GM18873 (cell line): ENCODE measurements around the gene ZNF618.

Experiments
- ATAC-seq: cut with Tn5 transposase; IDR thresholded peaks from one replicate; pipeline ENCODE4 v1.9.1; 2021; ENCODE audit warnings: mild to moderate bottlenecking, moderate library complexity, moderate number of reproducible peaks; ENCODE audit not compliant: unreplicated experiment, low FRiP score

The ZNF618 gene

DNA sequence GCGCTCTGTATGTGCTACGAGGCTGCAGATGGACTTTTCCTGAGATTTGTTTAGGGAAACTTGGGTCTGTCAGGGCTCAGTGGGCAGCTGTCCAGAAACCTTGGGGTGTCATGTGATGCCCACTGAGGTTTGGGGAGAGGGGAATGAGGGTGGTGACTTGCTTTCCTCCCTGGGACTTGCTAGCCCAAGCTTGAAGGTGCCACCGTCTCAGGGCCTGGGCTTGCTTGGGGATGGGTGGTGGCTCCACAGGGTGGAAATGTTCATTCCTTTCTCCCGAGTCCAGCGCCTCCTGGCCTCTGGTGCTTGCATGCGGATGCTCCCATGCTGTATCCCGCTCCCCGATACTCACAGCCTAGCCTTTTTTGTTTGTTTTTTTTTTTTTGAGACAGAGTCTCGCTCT lies 33.3 kb downstream of the ZNF618 start:
- ATAC-seq, result no peak

DNA sequence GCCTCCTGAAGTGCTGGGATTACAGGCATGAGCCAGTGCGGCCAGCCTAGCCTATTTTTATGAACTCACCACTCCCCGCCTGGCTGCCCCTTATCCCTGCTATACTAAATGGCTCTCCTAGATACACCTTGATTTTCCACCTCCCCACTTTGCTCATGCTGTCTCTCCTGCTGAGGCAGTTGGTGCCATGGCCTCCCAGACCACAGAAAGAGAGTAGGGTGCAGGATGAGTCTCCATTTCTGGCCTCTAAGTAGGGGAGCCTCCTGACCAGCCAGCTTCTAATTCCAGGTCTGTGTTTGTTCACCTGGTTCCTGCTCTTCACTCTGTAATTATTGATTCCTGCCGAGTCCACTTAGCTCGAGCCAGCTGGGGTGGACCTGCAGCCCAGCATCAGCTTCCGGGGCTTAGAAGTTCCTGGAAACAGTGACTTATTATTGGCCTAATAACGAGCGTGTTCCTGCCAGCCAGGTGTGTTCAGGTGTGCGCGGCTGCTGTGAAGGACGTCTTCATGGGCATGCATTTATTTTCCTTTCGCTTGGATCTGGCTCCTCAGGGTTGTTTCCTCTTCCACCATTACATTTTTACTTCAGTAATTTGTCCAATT lies 34.0 kb downstream of the ZNF618 start:
- ATAC-seq, result no peak

- no peak for ATAC-seq
Measured at GRCh38 chr9:113911850-113912557, 35.9 kb downstream of the ZNF618 start.

DNA sequence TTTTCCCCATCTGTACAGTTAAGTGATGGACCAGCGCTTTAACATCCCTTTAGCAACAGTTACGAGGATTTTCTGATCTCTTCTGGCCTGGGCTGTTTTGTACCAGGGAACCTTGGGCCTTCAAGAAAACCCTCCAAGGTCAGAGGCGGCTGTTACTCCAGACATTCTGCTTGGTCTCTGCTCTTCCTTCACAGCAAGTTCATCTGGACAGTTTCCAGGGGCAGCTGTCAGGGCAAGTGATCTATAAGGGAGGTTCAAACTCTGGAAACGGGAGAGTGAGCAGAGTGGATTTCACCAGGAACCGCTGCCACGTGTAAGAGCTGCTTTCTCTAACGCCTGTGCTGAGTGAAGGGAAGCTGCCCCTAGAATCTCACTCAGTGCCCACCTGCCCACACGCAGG lies 36.7 kb downstream of the ZNF618 start:
- ATAC-seq, result no peak

DNA sequence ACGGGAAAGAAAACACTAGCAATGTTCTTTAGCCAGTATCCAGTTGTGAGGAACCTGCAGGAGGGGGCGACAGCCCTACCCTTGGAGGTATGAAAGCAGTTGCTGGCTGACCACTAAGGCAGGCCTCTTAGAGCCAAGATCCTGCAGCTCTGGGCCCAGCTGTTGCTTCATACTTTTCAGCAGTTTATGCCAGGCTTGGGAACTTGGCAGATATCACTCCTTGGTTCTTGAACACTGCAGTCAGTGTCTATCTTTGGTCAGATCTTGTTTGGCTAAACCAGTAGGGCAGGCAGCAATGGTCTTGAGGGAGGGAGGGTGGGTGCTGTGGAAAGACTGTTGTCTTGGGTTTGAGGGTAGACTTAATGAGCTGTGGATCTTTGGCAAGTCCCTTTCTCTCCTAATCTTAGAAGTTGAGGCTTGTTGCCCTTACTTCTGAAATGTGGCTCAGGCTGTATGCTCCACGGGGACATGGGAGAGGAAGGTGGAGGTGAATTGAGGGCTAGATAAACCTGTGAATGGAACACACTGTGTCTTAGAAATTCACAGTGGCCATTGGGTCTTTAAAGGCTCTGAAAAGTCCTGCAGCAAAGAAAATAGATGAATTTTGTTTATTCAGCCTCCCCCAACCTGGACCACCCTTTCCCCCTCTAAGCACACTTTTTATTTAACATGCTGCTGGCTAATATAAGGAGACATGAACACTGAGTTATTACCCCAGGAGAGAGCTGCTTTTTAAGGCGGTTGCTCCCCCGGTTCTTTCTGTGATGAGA lies 37.5 kb downstream of the ZNF618 start:
- no peak for ATAC-seq

- no peak for ATAC-seq
Measured at GRCh38 chr9:113914517-113914916, 38.4 kb downstream of the ZNF618 start.

- ATAC-seq, result no peak
Measured at GRCh38 chr9:113915817-113916434, 39.8 kb downstream of the ZNF618 start.

DNA sequence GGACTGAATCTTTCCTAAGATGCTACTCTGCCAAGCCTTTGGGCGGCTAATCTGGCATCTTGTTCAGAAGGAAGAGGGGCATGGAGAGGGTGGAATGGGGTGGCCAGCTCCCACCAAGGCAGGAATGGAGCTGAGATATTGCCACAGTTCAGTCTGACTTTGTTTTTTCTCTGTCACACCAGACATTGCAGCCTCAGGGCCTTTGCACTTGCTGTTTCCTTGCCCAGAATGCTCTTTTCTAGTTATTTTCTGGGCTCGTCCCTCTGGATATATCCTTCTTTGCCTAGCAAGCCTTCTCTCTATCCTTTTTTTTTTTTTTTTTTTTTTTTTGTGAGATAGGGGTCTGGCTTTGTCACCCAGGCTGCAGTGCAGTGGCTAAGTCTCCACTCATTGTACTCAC lies 40.8 kb downstream of the ZNF618 start:
- no peak for ATAC-seq

DNA sequence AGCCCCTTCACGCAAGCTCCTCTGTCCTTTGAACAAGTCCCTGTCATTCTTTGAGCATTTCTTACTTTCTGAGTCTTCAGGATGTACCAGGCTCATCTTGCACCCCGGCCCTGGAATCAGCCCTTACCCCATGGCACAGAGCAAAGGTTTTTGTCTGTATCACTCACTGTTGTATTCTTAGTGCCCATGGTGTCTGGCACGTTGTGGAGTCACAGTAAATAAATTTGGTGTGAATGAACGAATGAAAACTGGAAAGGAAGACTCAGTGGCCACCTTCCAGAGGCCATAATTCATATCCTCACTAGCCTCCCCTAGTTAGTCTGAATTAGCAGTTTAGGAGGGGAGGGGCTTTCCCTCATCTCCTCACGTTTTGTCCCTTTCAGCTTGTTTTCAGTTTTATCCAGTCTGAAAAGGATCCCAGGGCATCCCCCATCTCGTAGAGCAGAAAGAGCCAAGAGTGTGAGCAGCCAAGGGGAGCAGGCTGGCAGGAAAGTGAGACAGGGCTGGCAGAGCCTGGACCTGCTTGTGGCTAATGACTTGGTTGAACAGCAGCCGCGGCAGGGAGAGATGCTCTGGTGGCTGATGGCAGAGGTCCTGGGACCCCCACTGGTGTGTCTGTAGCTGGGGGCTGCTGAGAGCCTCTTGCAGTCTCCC lies 42.7 kb downstream of the ZNF618 start:
- no peak for ATAC-seq

DNA sequence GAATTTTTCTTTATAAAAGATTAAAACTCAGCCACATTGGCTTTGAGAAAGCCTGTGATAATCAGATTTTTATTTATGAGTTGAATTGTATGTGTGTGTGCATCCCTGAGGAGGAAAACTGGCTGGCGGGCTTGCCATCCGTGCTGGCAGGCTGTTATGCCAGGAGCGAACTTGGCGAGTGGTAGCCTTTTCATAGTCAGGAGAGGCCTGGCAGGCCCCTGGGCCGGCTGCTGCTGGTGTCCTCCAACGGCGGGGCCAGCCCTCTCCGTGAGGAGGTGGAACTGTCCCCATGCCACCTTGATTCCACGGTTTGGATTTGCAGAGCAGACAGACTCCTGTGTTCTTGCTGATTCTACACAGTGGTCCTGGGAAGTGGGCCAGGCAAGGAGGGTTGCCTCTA lies 43.3 kb downstream of the ZNF618 start:
- no peak for ATAC-seq

DNA sequence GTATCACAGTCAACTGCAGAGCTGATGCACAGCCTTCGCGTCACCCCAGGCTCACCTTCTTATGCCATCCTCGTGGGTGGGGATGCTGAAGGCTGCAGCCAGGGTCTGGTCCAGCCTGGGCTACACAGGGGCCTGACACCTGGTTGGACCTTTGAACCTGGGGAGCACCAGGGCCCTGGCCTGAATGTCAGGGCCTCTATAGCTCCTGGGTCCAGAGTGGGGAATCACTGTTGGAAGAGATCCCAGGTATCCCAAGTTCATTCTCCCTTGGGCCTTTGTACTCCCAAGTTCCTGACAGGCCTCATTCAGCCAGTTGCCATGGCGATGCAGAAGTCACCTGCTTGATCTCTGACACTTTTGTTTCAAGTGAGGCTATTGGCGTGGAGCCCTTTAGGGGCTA lies 43.8 kb downstream of the ZNF618 start:
- ATAC-seq, result no peak

DNA sequence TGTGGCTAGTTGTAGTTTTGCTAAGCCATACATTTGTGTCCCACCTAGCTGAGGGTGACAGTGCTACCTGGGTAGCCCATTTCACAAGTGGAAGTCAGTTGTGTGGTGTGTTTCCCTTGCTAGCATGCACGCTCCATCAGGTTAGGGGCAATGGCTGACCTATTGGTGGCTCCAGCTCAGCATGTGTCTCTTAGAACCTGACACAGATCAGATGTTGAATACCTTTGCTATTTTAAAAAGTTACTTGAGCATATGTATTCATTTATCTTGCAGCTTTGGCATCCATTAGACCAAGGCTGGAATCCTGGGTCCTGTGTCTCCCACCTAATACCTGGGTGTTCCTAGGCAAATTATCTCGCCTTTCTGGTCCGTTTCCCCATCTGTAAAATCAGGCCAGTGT lies 44.8 kb downstream of the ZNF618 start:
- ATAC-seq, result no peak

DNA sequence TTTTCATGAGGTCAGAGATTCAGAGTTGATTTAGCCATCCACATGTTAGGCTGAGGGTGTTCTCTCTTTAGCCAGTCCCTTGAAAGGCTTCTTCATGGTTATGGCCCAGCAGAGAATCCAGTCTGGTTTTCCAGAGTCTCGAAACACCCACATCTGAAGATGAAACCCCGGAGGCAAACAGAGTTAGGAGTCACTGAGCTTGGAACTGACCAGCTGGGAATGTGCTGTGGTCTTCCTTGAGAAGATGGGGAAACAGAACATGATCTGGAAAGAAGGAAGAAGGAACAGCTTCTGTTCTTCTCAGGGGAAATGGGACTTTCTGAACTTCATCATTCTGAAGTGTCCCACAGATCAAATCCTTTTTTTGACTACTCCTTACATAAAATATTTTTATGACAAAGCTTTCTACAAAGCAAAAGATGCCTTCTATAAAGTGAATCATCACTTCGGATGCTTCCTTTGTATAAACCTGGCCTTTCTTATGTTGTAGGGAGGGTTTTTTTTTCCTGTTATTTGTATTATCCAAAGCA lies 45.4 kb downstream of the ZNF618 start:
- no peak for ATAC-seq

GRCh38 chr9:113922160-113922559 lies 46.1 kb downstream of the ZNF618 start:
- ATAC-seq, result no peak

GRCh38 chr9:113926211-113926610 lies 50.1 kb downstream of the ZNF618 start:
- ATAC-seq, result no peak

GRCh38 chr9:113927277-113927676 lies 51.2 kb downstream of the ZNF618 start:
- ATAC-seq, result no peak

DNA sequence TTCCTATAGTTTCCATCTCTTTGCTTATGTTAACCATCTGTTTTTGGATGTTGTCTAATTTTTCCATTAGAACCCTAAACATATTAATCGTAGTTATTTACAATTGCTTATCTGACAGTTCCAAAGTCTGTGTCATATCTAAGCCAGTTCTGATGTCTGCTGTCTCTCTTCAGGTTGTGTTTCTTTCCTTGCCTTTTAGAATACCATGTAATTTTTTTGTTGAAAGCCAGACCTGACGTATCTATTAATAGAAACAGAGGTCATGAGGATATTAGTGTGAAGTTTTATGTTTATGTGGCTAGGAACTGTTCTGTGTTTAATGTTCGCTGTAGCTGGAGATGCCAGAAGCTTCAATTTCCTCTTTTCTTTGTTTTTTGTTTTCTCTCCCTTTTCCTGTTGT lies 52.2 kb downstream of the ZNF618 start:
- ATAC-seq, result no peak

- ATAC-seq, result no peak
Measured at GRCh38 chr9:113929634-113930389, 53.7 kb downstream of the ZNF618 start.

DNA sequence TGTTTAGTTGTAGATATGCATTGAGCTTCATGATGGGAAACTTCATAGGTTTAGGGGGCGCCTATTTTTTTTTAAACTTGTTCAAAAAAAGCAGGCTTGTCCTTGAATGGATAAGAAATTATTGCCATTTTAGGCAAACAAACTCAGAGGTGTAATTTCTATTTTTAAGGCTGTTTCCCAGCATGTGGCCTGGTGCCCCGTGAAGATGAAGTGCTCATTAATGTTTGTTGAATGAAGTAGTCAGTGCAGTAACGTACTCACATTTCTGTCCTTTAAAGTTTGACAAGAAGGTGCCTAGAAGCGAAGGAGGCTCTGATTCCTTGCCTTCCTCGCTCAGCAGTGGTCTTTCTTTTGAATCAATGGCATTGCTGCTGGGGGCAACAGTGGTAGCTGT lies 54.3 kb downstream of the ZNF618 start:
- no peak for ATAC-seq

GRCh38 chr9:113931140-113931539 lies 55.0 kb downstream of the ZNF618 start:
- ATAC-seq, result no peak
